Stimulated activated CD4-positive, alpha-beta T cell treated with anti-CD3 and anti-CD28 coated beads, Interleukin-15, amount 100 ng/mL, for 24 hours (primary cell): ENCODE data around the gene IRF4.

Experiments
- DNase-seq: peaks from one replicate; pipeline ENCODE4 v3.0.0-alpha.2; 2020

The IRF4 gene

GRCh38 chr6:391559-392440, at the start of gene IRF4:
Gene IRF4, plus strand, starts transcription at chr6:391752. Its CDS starts 1,401 bp downstream, at chr6:393153.
- peak; percentile 82 for DNase-seq

DNA sequence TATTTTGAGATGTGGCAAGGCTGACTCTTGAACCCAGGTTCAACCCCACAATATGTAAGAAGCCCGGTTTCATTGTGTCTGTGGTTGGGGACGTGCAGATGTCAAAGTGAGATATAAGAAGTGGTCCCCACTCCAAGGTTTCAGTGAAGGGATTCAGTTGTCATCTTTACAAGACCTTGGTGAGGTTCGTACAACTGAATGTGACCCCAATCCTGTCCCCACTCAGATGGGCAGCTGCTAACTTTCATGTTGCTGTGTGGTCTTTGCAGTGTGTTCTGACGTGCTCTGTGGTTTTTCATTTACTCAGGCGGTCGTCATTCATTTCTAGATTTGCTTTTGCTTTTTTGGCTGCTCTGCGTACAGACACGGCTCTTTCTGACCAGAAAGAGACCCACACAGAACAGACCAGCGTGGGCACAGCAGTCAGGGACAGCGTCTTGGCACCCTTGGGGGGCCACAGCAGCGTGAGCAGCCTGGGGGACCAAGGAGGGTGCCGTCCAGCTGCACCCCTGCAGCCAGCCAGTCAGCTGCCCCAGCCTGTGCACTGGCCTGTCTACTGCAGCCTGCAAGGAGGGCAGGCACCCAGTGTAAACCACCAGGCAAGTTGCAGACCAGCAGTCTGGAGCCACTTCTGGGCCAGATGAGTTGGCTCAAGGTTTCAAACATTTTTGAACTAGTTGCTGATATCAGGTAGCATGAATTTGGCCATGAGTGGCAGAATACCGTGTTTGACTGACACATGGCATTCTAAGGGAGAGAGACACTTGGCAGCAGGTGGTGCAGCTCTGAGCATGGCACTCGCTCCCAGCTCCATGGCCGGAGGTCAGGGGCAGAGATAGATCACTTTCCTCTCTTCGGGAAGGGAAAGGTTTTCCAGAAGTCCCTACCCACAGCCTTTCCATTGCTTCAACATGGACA, 49.4 kb upstream of the IRF4 start:
- no peak for DNase-seq

DNA sequence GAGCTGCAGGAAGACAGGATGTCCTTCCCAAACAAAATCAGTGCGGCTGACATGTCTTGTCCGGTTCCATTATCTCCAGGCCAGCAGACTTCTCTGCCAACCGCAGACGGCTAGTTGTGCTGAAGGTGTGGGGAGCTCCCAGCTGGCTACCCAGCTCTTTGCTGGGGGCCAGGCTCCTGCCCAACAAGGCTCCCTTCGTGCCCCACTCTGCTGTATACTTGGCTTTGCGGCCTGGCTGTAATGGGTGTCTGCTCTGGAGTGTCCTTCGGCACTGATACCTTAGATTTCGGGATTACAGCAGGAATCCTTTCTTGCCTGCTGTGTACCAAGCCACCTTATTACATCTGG, 48.7 kb upstream of the IRF4 start:
- no peak for DNase-seq

DNA sequence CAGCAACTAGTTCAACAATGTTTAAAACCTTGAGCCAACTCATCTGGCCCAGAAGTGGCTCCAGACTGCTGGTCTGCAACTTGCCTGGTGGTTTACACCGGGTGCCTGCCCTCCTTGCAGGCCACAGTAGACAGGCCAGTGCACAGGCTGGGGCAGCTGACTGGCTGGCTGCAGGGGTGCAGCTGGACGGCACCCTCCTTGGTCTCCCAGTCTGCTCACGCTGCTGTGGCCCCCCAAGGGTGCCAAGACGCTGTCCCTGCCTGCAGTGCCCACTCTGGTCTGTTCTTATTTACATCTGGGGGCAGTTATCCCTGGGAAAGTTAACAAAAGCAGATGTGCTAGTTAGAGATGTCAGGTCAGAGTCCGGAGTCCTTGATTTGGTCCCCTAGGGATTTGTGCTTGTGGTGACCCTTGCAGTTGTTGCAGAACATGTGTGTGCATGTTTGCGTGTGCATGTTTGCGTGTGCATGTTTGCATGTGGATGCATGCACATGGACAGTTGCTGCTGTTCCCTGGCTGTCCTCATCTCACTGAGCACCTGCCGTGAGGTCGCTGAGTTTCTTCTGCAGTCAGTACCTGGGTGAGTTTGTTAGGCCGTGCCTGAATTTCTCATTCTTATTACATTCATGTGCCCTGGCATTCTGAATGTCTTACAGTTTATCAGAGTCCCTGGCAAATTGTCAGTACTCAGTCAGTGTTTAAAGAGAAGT, 48.2 kb upstream of the IRF4 start:
- DNase-seq = no peak

DNA sequence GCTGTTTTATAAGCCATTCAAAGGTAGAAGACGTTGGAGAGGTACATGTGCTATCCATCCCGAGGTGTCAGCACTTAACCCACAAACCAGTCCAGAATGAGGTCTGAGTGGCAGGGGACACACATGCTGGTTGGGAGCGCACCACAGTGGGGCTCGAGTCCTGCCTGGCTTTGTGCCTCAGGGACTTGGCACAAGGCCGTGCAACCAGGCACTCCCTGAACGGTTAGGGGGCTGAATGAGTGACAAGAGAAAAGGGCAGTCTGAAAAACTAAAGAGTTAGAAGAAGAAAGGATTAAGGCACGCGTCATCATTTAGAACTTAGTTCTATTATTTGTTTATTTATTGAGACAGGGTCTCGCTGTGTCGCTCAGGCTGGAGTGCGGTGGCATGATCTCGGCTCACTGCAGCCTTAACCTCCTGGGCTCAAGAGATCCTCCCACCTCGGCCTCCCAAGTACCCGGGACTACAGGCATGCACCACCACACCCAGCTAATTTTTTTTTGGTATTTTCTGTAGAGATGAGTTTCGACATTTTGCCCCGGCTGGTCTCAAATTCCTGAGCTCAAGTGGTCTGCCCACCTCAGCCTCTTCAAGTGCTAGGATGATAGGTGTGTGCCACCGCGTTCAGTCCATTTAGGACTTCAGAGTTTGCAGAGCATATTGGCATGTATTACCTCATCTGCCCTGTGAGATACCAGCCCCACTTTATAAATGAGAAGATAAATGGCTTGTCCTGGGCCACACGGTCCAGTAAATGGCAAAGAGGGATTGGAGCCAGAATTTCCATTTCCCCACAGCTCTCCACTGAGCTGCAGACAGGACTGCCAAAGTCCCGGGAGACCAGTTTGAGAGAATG, 47.4 kb upstream of the IRF4 start:
- no peak for DNase-seq

GRCh38 chr6:344816-345340, 46.7 kb upstream of the IRF4 start:
- DNase-seq = no peak

DNA sequence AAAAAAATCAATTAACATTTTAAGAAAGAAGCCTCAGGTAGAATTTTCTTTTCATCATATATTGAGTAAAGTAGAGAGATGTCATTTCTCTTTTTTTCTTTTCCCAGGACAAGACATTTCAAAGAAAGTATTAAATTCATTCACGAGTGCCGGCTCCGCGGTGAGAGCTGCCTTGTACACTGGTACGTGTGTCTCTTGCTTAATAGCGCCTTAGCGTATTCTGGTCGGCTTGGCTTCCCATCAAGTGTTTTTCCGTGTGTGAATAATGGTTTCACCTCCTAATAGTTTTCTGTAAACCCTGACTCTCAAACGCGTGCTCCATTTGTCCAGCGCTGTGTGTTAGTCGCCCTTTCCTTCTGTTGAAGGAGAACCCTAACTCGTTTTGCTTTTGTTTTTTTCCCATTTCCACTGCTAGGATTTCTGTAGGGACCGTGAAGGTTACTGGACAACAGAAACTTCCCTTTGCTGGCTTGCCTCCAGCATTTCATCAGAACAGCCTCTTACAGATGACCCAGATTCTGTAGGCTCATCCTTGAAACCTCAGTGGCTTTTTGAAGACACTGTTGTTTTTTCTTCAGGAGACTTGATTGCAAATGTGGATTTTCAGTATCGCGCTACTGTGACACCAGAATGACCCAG, 45.7 kb upstream of the IRF4 start:
- no peak for DNase-seq

DNA sequence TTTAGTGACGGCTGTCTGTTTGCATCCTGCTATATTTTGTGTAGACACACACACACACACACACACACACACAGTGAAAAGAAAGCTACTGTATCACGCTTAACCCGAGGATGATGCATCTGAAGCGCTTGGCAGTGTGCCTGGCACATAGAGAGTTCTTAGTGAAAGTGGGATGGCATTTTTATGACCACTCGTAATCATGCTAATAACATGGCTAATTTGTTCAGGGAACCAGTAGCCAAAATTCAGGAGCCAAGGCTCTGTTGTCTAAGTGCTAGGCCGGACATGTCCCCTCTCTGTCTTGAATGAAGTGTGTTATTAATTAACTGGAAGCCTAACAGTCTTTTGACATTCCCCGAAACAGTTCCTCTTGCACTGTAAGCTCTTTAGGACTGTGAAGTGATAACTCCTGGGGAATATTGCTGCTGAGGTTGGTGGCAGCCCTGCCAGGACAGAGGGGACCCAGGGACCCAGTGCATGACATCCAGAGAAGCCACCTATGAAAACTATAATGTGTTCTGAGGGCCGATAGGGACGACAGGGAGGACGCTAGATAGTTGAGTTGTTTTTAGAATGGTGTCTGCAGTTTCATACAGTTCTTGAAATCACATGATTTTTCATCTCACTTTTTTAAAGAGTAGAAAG, 45.0 kb upstream of the IRF4 start:
- DNase-seq = no peak

- DNase-seq = no peak
Observed at GRCh38 chr6:347232-347631, 44.3 kb upstream of the IRF4 start.

DNA sequence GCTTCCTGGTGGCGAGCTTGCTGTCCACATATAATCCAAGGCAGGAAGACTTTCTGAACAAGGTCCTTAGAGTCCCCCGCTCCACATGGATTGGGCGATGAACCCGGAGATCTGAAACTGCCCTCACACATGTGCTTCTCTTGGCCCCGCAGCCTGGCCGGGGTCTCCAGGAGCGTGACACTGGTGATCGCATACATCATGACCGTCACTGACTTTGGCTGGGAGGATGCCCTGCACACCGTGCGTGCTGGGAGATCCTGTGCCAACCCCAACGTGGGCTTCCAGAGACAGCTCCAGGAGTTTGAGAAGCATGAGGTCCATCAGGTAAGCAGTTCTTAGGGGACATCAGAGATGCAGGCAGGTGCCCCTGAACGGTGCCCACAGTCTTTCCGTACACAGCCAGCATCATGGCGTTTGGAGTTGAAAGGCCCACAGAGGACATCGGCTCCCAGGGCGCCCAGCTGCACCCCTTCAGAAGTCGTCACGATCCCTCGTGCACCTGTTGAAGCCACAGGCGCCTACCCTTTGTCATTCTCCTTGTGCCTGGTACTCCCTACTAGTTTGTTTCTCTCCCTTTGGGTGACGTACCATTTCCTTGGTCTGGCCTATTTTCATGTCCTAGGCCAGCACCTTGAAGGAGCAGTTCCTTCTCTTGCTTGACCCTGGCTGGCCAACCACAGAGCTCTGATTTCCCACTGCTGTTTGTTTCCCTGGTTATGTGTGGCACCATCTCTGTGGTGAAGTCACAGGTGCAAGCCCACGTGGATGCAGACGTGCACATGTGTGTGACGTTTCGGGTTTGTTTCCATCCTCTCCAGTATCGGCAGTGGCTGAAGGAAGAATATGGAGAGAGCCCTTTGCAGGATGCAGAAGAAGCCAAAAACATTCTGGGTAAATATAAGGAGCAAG, 43.3 kb upstream of the IRF4 start:
- no peak for DNase-seq

DNA sequence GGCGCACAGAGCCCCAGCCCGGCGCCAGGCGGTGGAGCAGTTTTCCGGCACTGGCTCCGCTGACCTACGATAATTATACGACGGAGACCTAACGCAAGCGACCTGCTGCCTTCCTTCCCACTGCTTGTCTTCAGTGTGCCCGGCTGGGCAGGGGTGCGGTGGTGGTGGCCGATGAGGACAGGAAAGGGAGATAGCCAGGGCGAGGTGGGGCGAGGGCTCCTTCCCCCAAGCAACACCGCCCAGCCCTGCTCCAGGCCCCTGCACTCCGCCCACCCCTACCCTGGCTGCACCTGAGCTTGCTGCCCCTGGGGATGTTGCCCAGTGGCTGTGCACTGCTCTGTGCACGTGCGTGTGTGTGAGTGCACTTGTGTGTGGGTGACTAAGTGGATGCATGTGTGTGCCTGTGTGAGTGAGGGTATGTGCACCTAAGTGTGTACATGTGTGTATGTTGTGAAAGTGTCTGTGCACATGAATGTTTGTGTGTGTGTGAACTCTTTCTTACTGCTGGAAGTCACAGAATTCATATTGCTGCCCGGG, 42.6 kb upstream of the IRF4 start:
- no peak for DNase-seq

GRCh38 chr6:349491-349921, 42.0 kb upstream of the IRF4 start:
- no peak for DNase-seq

DNA sequence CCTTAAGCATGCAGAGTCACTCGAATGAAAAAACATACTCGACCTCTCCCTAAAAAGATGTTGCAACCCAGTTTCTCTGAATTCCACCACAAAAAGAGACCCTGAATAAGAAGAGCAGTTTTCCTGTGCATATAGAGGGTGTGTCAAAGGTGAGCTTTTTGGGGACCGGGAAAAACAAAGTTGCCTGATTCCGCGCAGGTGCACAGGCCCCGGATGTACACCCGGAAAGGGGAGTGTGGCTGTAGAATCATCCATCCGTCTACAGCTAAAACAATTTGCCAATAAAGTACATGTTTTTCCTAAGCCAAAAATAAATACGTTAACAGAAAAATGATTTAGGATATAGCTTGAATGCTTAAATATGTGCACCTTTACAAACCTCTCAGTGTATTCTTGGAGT, 41.2 kb upstream of the IRF4 start:
- DNase-seq = no peak

GRCh38 chr6:351011-351866, 40.3 kb upstream of the IRF4 start:
- DNase-seq = no peak

GRCh38 chr6:351867-352289, 39.7 kb upstream of the IRF4 start:
- no peak for DNase-seq

DNA sequence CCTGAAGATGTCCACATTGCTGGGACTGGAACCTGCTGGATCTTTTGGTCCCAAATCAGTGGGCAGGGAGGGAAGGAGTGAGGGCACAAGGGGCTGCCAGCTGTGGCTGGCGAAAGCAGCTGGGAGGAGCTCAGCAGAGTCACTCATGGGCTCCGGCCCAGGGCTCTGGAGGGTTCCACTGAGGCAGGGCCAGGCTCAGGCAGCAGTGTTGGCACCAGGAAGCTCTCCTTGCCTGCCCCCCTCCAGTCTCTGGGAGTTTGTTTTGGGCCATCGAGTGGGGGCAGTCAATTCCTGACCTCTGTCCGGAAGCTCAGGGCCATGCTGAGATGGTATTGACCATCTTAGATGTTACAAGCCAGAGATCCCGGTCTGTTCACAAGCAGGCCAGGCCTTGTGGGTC, 39.1 kb upstream of the IRF4 start:
- no peak for DNase-seq

DNA sequence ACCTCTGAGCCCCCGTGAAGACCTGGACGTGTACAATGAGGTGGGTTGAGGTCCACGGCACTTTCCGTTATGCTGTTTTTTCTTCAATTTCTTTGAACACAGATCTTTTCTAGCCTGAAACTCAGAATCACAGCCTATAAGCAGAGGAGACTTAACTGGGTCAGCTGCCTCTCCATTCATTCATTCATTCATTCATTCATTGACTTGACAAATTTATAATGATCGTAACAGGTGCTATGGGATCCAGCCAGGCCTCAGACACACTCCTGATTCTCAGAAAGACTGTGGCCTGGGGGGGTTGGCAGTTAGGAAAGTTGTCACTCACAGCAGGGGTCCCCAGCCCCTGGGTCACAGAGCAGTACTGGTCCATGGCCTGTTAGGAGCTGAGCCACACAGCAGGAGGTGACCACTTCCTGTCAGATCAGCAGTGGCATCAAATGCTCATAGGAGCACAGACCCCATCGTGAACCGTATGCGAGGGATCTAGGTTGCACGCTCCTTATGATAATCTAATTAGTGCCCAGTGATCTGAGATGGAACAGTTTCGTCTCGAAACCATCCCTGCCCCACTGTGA, 38.6 kb upstream of the IRF4 start:
- no peak for DNase-seq
